GM18907 (cell line): ENCODE measurements around the gene FZR1.

Experiments
- ATAC-seq: cut with Tn5 transposase; IDR thresholded peaks from one replicate; pipeline ENCODE4 v1.9.1; 2021; ENCODE audit warnings: mild to moderate bottlenecking, moderate library complexity; ENCODE audit not compliant: unreplicated experiment

The FZR1 gene

DNA sequence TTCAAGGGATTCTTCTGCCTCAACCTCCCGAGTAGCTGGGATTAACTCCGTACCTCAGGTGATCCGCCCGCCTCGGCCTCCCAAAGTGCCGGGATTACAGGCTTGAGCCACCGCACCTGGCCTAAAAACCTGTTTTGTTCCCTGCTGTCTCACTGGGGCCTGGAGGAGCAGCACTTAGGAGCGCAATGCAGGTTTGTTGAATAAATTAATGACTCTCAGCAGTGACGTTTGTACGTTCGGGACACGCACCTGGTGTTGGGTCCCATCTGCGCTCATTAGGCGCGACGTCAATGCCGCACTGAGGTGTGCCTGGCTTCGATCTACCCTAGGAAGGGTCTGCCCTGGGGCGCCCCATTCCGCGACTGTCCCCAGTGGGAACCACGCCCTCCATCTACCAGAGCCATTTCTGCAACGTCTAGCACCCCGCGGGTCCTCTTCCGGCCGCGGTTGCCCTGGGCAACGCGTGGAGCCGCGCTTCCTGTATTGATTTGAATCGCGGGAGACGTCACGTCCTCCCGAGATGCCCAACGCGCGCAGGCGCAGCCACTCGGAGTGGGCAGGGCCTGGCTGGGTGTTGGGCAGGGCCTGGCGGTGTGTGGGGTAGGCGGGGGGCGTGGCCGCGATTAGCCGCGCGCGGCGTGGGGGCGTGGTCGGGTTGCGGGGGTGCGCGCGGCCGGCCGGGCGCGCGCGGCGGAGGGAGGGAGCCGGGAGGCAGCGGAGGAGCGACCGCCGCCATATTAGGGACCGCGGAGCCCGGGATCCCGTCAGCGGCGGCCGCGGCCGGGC, at the start of gene FZR1:
TSS of gene FZR1 (plus strand) at position 714 of the 786 bp plus-strand sequence. CDS start 16,679 bp downstream, outside the sequence.
- ATAC-seq: peak; percentile 82

DNA sequence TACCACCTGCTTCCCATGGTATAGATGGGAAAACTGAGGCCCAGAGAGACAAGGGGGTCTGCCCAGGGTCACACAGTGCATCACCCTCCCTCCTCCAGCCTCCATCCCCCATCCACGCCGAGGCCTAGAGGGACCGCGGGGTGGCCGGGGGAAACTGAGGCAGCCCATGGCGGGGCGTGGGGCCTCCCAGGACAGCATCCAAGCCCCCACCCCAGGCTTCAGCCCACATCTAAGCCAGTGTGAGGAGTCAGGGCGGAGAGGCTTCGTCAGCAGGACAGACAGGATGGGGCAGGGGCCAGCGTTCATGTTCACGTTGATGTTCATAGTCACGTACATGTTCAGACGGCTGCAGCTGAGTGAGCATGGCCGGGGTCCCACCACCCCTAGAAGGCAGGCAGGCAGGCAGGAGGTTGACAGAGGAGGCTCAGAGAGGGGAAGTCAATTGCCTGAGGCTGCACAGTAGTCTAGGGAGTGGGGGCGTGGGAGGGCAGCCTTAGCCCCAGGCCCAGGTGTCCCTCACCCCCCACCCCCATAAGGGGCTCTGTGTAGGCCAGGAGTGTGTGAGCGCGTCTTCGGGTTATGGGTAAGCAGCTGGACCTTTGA, 49.1 kb upstream of the FZR1 start:
- no peak for ATAC-seq

DNA sequence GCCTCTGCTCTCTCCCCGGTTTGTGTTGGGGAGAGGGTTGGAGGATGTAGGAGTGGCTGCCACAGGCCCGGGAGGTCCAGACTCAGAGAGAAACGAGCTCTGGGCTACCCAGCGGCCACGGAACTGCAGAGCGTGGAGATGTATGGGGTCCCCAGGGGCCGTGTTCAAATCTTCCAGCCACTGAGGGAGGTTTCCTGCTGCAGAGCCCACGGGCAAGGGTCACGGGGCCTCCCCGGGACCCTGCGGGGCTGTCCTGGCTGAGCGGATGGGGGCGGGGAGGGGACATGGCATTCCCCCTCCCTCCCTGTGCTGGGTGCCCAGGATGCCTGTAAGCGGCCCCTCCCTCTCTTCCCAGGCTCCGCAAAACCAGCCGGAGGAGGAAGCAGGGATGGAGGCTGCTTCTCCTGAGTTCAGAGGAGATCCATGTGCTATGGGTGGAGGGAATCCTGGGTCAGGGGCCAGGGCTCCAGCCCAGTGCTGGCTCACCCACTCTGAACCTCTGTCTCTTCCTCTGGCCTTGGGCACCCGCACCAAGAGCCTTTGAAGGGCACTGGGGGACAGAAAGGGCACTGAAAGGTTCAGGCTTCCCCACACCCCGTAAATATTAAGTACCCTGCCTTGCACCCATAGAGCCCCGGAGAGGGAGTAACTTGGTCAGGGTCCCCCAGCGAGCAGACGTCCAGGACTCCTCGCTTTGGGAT, 48.4 kb upstream of the FZR1 start:
- no peak for ATAC-seq

DNA sequence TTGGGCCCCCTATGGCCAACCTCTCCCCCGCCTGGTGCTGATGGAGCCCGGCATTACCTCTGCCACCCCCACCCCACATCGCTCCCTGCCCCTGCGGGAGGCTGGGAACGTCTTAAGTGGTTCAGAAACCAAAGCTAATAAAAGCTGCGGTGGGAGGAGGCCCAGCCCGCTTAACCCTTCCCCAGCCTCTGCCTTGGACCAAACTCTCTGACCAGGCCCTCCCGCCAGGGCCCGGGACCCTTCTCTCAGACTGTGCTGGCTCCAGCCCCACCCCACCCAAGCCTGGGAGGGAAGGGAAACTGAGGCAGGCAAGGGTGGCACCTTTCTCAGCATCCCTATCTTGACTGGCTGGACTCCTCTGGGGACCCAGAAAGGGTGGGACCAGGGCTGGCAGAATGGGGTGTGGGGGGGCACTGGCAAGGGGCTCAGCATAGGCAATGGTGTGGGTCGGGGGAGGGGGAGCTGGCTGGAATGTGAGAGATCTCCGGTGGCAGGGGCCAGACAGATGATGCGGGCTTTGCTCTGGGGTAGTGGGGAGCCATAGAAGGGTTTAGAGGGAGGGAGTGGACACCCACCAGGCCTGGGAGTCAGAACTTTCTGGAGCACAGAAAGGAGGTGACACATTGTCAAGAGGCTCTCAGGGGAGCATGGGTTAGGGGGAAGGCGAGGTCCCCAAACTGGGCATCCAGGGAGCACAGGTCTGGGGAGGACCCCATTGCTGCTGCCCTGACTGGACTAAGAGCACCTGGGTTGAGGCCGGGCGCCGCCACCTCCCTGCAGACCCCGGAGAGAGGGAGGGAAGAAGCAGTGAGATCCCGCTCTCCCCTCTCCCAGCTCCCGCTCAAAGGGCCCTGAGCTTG, 47.7 kb upstream of the FZR1 start:
- no peak for ATAC-seq

DNA sequence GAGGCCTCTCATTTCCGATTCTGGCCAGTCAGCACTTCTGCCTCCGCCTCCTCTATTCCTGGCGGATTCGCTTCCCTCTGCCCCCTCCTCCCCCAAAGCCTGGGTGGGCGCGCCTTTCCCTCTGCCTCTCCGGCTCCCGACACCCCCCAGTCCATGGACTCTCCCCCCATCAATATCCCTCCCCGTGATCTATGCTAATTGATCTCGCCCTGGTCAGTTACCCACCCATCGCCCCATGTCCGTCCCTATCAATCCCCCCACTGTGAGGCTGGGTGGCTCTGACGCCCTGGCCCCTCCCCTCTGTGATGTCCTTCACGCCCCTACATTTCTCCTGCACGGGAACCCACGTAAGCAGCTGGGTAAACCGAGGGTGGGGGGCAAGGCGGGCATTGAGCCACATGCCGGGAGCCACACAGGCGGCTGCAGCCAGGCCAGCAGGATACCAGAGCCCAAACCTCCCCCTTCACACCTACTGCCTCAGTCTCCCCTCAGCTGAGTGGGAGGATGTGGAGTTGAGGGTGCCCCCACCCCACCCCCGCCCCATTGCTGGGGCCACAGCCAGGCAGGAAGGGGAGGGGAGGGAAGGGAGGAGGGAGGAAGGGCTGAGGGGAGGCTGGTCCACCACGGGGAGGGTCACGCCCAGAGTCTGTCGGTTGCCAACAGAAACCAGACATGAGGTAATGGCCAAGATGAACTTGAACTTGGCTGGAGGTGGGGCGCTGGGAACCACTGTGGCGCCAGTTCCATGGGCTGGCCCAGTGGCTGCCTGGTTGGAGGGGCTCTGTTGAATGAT, 46.8 kb upstream of the FZR1 start:
- no peak for ATAC-seq

DNA sequence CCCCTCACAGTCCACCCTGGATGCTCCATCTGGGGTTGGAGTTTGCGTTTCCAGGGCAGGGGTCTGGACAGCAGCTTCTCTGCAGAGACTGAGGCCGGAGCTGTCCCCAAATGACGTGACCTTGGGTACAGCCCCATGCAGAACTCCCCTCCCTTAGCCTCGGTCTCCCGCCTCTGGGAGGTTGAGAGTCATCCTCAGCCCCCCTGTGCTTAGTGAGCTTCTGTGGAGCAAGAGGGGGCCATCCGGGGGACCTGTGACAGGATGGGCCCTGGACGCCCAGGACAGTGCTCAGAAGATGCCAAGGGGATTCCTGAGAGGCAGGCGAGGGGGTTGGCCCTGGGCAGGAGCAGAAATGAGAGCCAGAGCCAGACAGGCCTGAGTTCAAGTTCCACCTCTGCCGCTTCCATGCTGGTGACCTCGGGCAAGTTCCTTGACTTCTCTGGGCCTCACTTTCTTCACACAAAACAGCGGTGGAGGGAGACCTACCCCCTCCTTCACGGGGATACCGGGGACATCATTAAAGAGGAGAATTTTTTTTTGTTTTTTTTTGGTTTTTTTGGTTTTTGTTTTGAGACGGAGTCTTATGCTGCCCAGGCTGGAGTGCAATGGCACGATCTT, 46.0 kb upstream of the FZR1 start:
- no peak for ATAC-seq

DNA sequence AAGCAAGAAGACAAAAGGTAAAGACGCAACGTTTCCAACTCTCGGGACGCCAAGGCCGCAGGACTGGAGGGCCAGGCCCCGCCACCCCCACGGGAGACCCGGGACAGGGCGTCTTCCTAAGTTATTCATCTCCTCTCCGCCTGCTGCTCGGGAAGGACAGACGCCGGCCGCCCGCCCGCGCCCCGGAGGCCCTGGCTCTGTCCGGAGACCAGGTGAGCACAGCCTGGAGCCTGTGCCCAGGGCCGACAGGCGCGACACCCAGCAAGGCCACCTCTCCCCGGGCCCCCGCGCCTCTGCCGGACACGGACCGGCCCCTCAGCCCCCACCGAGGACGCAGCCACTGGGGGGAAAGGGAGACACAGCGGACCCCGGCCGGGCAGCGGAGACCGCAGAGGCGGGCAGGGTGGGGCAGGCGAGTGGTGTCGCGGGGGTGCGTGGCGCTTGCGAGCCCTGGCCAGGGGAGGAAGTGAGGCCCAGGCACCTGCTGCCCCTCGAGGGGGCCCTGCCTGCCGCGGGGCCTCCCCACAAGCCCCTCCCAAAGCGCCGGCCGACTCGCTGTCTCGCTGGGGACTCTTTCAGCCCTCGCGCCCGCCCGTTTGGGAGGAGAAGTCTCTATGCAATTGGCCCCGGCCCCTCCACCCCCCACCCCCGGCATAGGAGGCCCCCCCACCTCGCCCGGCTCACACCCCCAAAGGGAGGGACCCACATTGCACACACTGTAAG, 43.0 kb upstream of the FZR1 start:
- ATAC-seq: no peak

DNA sequence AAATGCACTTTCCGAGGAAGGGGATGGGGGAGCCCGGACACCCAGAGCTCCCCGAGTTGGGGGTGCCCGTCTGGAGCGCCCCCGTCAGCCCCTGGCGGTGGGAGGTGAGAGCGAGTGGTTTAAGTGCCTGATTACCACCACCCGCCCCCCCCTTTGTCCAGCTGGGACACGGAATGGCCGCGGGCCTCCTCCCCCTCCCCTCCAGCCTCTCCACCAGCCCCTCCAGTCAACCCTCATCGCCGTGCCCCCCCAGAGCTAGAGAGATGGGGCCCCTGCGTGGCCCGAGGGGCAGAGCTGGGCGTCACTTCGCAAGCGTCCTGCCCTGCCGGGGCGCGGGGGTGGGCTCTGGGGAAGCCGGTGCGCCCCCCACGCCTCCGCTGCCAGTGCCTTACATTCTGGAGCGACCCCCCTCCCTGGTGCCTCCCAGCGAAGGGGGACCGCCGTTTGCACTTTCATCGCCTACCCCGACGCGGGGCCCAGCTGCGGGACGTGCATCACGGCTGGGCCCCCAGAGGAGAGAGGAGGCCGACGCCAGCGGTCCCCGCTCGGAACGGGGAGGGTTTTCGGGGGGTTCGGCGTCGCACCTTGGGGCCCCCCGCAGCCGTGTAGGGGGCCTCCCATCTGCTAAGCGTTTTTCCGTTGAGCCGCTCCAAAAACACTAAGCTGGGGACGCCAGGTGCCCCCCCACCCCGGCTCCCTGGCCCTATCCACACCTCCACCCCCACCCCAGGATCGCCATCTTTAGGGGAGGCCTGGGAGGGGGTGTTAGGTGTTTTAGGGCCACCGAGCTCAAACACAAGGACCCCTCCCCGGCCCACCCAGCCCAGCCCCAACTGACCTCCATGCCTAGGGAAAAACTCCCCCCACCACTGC, 42.2 kb upstream of the FZR1 start:
- ATAC-seq: no peak

DNA sequence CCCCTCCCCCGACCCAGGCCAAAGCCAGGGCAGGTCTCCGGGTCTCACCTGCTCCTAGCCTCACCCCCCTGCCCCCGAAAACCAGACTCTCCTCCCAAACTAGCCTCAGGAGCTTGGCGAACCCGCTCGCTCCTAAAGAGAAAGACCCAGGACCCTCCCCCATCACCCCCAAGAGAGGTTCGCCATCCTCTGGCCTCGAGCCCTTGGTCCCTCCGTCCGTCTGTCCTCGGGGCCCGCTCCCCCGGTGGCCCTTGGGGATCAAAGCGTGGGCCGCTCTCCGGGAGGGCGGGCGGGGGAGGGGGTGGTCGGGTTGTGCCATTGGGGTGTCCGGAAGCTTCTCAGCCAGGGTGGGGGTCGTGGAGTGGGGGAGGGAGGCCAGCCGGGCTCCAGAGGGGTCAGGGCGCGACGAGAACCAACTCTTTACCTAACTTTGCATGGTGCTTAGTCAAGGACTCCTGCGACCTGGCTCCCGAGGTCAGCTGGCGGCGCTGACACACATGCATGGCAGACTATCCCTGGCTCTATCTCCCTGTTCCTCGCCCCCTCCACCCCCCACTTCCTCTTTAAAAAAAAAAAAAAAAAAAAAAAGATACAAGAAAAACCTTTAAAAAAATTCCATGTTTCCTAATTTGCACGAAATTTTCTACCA, 41.4 kb upstream of the FZR1 start:
- no peak for ATAC-seq

DNA sequence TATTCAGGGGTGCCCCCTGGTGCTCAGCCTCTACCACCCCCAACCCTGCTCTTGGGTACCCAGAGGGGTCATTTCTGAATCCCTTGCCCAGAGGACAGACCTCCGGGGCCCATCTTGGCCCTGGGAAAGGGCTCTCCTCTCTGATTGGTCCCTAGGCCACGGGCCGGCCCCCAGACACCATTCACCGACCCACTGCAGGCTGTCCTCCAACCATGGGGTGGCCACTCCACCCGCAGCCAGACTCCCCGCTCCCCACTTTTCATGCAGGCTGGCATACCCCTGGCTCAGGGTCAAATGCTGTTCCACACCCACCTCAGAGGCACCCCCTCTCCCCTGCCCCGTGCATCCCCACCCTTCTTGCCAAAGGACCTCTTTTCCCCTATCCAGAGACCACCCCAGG, 40.6 kb upstream of the FZR1 start:
- no peak for ATAC-seq

DNA sequence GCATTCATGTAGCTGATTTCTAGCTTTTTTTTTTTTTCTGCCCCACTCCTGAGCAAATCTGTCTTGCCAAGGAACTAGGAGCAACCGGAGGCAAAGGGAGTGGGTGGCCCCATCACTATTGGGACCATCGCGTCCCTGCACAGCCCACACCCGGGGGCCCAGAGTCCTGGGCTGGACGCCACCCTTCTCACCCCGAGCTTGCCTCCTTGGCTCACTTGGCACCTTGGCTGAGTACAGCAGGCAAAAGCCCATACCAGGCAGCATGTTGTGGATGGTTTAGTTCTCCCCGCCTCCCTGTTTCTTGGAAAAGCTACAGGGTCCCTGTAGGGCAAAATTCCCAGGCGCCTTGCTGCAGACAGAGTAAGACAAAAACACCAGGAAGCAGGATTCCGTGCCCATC, 39.5 kb upstream of the FZR1 start:
- ATAC-seq: no peak

DNA sequence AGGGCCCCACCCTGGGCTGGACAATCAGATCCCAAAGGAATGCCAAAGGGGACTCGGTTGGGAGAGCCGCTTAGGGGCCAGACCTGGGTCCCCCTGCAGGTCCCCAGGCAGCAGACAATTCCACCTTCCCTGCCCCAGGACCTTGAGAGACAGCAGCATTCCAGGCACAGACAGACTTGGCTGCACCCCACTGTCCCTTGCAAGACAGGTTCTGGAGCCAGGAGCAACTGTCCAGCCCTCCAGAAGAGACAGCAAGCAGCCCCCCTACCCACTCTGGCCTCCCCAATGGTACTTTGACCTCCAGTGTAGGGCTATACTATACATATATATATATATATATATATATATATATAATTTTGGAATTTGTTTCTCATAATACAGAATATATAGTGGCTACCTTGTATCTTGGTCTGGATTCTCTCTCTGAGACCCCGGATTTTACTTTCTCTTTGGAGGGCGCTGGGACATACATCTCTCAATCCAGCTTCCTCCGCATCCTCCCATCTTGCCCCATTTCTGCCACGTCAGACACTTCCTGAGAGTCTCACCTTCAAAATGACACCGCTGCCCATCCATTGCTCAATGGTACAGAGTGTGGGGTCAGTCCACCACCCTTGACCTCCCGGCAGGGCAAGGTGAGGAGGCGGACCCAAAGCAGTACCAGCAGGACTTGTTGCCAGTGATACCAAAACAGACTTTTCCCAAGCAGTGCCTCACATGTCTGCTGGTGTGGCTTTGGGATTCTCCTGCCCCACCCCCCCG, 38.5 kb upstream of the FZR1 start:
- no peak for ATAC-seq

DNA sequence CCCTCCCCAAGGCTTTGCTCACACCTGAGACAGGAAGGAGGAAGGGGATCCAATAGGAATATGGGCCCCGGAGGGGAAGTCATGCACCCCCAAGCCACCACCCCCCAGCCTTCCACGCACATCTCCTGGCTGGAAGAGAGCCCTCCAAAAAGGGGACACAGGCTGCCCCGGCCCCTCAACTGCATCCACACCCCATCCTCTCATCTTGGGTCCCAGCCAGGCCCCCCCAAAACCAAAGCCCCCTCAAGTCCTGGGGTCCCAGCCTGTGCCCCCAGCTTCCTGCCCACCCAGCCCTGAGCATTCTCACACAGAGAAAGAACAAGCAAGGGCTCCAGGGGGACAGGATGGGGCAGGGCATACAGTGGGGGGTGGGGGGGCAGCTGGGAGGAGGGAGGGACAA, 37.9 kb upstream of the FZR1 start:
- no peak for ATAC-seq

DNA sequence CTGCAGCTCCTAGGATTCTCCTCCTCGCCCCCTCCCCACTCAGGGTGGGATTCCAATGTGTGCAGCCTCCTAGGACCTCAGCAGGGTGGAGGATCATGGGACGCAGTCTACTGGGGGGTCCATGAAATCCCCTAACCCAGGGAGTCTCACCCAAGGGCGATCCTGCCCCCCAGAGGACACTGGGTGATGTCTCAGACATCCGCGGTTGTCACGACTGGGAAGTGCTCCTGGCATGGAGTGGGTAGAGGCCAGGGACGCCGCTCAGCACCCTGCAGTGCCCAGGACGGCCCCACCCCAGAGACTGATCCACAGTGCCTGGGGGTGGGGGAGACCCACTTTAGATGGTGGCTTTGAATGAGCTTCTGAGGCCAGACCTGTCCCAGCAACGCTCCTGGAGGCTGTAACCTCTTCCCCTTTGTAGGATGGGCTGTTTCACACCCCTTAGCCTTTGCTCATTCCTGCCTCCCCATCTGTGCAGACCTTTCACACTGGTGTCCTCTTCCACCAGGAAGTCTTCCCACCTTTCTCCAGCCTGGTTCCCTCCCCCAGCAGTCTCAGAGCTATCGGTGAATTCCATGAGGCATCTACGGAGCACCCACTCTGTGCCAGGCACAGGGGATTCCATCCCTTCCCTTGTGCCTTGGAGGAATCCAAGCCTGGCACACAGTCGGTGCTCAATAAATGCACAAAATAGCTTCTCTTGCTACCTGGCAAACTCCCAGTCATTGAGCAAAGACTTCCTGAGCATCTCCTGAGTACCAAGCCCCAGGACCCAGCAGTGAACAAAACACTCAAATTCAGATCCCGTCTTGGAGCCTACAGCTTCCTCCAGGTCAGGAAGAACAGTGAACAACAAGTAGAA, 36.2 kb upstream of the FZR1 start:
- no peak for ATAC-seq

DNA sequence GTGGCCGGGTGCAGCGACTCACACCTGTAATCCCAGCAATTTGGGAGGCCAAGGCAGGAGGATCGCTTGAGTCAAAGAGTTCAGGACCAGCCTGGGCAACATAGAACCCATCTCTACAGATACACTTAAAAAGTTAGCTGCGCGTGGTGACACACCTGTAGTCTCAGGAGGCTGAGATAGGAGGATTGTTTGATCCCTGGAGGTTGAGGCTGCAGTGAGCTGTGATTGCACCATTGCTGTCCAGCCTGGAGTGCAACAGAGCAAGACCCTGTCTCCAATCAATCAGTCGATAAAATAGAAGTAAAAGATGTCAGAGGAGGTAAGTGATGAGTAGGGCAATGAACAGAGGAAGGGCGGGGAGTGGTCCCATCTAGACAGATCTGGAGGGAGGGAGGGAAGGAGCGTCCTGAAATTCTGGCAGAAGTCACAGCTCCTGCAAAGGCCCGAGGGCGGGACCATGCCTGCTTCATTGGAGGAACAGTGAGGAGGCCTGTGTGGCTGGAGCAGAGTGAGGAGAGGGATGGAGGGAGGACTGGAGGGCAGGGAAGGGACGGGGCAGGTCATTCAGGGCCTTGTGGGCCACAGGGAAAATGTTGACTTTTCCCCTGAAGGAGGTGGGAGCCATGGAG, 35.5 kb upstream of the FZR1 start:
- ATAC-seq: no peak
